HCT116 (cell line): ENCODE results near the gene EXOSC3. TPM values are rescaled to one million over a fixed set of nuclear protein-coding genes. Genes with fewer than 3 reads are reported as not detected.

Experiments
- ATAC-seq: fragments of 200-7000 bp; cut with Tn5 transposase; 2 replicates; pipeline ENCODE4 v1.9.1; 2020; ENCODE audit warnings: mild to moderate bottlenecking, moderate library complexity
- BruUV-seq: library from RNA; stranded (reverse); fragments of 400-500 nt; replicated peaks from 2 replicates; lab custom pipeline; 2021; lab: Mats Ljungman, UMichigan
- CTCF ChIA-PET: fragments of 300-600 bp; sonication (Branson Sonifier 250); formaldehyde crosslinking; loops from one replicate; lab custom pipeline; 2021; ENCODE audit warnings: antibody characterized with exemption; lab: Charles Lee
- POLR2A ChIA-PET: fragments of 300-600, 350-600 bp; sonication (Branson Sonifier 250); formaldehyde crosslinking; loops from one replicate; lab custom pipeline; 2021; ENCODE audit warnings: antibody characterized with exemption; lab: Charles Lee
- RAD21 ChIA-PET, 2 experiments: fragments of 300-600 bp; sonication (Branson Sonifier 250); formaldehyde crosslinking; loops; one replicate each; lab custom pipeline; 2023; ENCODE audit warnings: low total read pairs in 2 of 2; ENCODE audit not compliant: uncharacterized antibody in 2 of 2, unreplicated experiment in 2 of 2, low non-redundant PET in 1 of 2; lab: Charles Lee
- DNase-seq: peaks from one replicate; pipeline ENCODE4 v3.0.0-alpha.2; 2010; ENCODE audit warnings: low read depth, low spot score
- H2AFZ ChIP-seq: fragments of 200-600 bp; shearing (Covaris generic), sonication (generic); 2 replicates; pipeline ENCODE4 v1.6.1; 2017; ENCODE audit warnings: low read depth, mixed run types, mixed read lengths, antibody characterized with exemption, low read length; ENCODE audit not compliant: poor library complexity, severe bottlenecking
- H3K27ac ChIP-seq: 2 replicates; pipeline ENCODE4 v1.5.1; 2012; ENCODE audit warnings: low read depth, low read length
- H3K27me3 ChIP-seq: fragments of 200-600 bp; sonication (generic); 2 replicates; pipeline ENCODE4 v1.6.1; 2016; ENCODE audit warnings: mixed run types, low read length, mixed read lengths; ENCODE audit not compliant: insufficient read depth
- H3K36me3 ChIP-seq, 2 experiments: fragments of 200-500 bp in 1 of 2; fragments of 200-600 bp in 1 of 2; sonication (Bioruptor generic) in 1 of 2; sonication (generic) in 1 of 2; 2 replicates each; pipeline versions ENCODE4 v1.5.1 to v1.6.1; 2014 to 2016; ENCODE audit warnings: low read length in 2 of 2, inconsistent platforms in 1 of 2, mixed read lengths in 1 of 2, mixed run types in 1 of 2; ENCODE audit not compliant: insufficient read depth in 2 of 2, control insufficient read depth in 1 of 2
- H3K4me1 ChIP-seq, 2 experiments: fragments of 200-600 bp in 1 of 2; sonication (generic) in 1 of 2; 2 replicates each; pipeline versions ENCODE4 v1.5.1 to v1.6.1; 2012 to 2017; ENCODE audit warnings: low read length in 2 of 2, inconsistent platforms in 1 of 2, mild to moderate bottlenecking in 1 of 2, mixed read lengths in 1 of 2, mixed run types in 1 of 2, moderate library complexity in 1 of 2; ENCODE audit not compliant: insufficient read depth in 2 of 2, control insufficient read depth in 1 of 2
- H3K4me2 ChIP-seq: fragments of 200-600 bp; sonication (generic); 2 replicates; pipeline ENCODE4 v1.6.1; 2017; ENCODE audit warnings: mixed run types, low read length, mixed read lengths
- H3K4me3 ChIP-seq, 2 experiments: fragments of 200-600 bp in 1 of 2; sonication (generic) in 1 of 2; replicated peaks in 1 of 2; 2 replicates each; pipeline ENCODE4 v1.5.1; 2011 to 2016; ENCODE audit warnings: low read length in 2 of 2, control low read depth in 1 of 2, low read depth in 1 of 2, mild to moderate bottlenecking in 1 of 2, mixed read lengths in 1 of 2, mixed run types in 1 of 2
- H3K79me2 ChIP-seq: fragments of 200-600 bp; sonication (generic); 2 replicates; pipeline ENCODE4 v1.6.1; 2017; ENCODE audit warnings: mild to moderate bottlenecking, mixed run types, low read length, moderate library complexity, mixed read lengths; ENCODE audit not compliant: insufficient read depth
- H3K9ac ChIP-seq: fragments of 200-600 bp; sonication (generic); 2 replicates; pipeline ENCODE4 v1.6.1; 2016; ENCODE audit warnings: low read length, mixed read lengths
- H3K9me2 ChIP-seq: fragments of 200-600 bp; sonication (generic), shearing (Covaris generic); 2 replicates; pipeline ENCODE4 v1.6.1; 2017; ENCODE audit warnings: mixed run types, mild to moderate bottlenecking, moderate library complexity; ENCODE audit not compliant: insufficient read depth
- H3K9me3 ChIP-seq, 2 experiments: fragments of 200-500 bp in 1 of 2; fragments of 200-600 bp in 1 of 2; sonication (Bioruptor generic) in 1 of 2; sonication (generic) in 1 of 2; 2 replicates each; pipeline ENCODE4 v1.6.1; 2014 to 2017; ENCODE audit warnings: low read length in 2 of 2, mixed read lengths in 2 of 2, inconsistent platforms in 1 of 2, low read depth in 1 of 2, mild to moderate bottlenecking in 1 of 2, mixed run types in 1 of 2, moderate library complexity in 1 of 2; ENCODE audit not compliant: control insufficient read depth in 1 of 2, insufficient read depth in 1 of 2
- H4K20me1 ChIP-seq: fragments of 200-600 bp; sonication (generic), shearing (Covaris generic); 2 replicates; pipeline ENCODE4 v1.6.1; 2017; ENCODE audit warnings: mixed run types, mild to moderate bottlenecking, moderate library complexity; ENCODE audit not compliant: insufficient read depth
- CBX3 ChIP-seq: IDR thresholded peaks from 2 replicates; pipeline ENCODE4 v1.6.1; 2012; ENCODE audit warnings: low read depth
- CEBPB ChIP-seq: IDR thresholded peaks from 2 replicates; pipeline ENCODE4 v1.6.1; 2012; ENCODE audit warnings: low read depth
- EGR1 ChIP-seq: IDR thresholded peaks from 2 replicates; pipeline ENCODE4 v1.6.1; 2012; ENCODE audit warnings: low read depth
- ELF1 ChIP-seq: IDR thresholded peaks from 2 replicates; pipeline ENCODE4 v1.6.1; 2012; ENCODE audit warnings: low read depth, borderline replicate concordance
- EZH2 ChIP-seq: fragments of 200-600 bp; sonication (generic); IDR thresholded peaks from 2 replicates; pipeline ENCODE4 v1.6.1; 2017; ENCODE audit warnings: antibody characterized with exemption, mixed run types
- EZH2phosphoT487 ChIP-seq: fragments of 200-600 bp; IDR thresholded peaks from 2 replicates; pipeline ENCODE4 v1.6.1; 2018; ENCODE audit warnings: antibody characterized with exemption, borderline replicate concordance
- JUND ChIP-seq: IDR thresholded peaks from 2 replicates; pipeline ENCODE4 v1.6.1; 2012
- POLR2A ChIP-seq: IDR thresholded peaks from 2 replicates; pipeline ENCODE4 v1.7.0; 2011; ENCODE audit warnings: borderline replicate concordance; ENCODE audit not compliant: insufficient read depth, insufficient read length; ENCODE audit errors: extremely low read depth
- POLR2AphosphoS5 ChIP-seq: IDR thresholded peaks from 2 replicates; pipeline ENCODE4 v1.6.1; 2011; ENCODE audit warnings: mild to moderate bottlenecking, low read depth, low read length, moderate library complexity
- RAD21 ChIP-seq: IDR thresholded peaks from 2 replicates; pipeline ENCODE4 v1.6.1; 2012; ENCODE audit warnings: low read depth, mild to moderate bottlenecking
- SIN3A ChIP-seq: IDR thresholded peaks from 2 replicates; pipeline ENCODE4 v1.6.1; 2012; ENCODE audit warnings: low read depth
- SP1 ChIP-seq: IDR thresholded peaks from 2 replicates; pipeline ENCODE4 v1.6.1; 2012; ENCODE audit warnings: low read depth
- SRF ChIP-seq: IDR thresholded peaks from 2 replicates; pipeline ENCODE4 v1.6.1; 2012; ENCODE audit warnings: low read depth
- TCF7L2 ChIP-seq: IDR thresholded peaks from 2 replicates; pipeline ENCODE4 v1.7.0; 2011; ENCODE audit warnings: borderline replicate concordance, inconsistent platforms; ENCODE audit not compliant: insufficient read depth, insufficient read length; ENCODE audit errors: extremely low read depth
- ZBTB33 ChIP-seq: IDR thresholded peaks from 2 replicates; pipeline ENCODE4 v1.6.1; 2011; ENCODE audit warnings: mild to moderate bottlenecking, low read length, moderate library complexity; ENCODE audit not compliant: insufficient replicate concordance; ENCODE audit errors: extremely low read depth
- ZFX ChIP-seq: fragments of 450-650 bp; IDR thresholded peaks from 2 replicates; pipeline ENCODE4 v1.6.1; 2017
- ZNF274 ChIP-seq: fragments of 200-500 bp; sonication (Bioruptor generic); IDR thresholded peaks from 2 replicates; pipeline ENCODE4 v1.6.1; 2014; ENCODE audit warnings: mild to moderate bottlenecking, low read depth, low read length, inconsistent platforms
- intact Hi-C: fragments of 100-400 bp; cut with micrococcal nuclease; formaldehyde crosslinking; loops from 2 replicates; pipeline ENCODE4 v1.10.0; 2022
- total RNA-seq: library from RNA; stranded (reverse); gene quantifications from one replicate; pipeline ENCODE4 v1.2.1, GENCODE V29; 2021; ENCODE audit not compliant: unreplicated experiment
- TF ChIP-seq, protein P1 (sequence below): IDR thresholded peaks from 2 replicates; pipeline ENCODE4 v1.6.1; 2012
- TF ChIP-seq, protein P2 (sequence below), 3 experiments: fragments of 200-600 bp in 1 of 3; sonication (generic) in 1 of 3; IDR thresholded peaks in 2 of 3; conservative IDR thresholded peaks in 1 of 3; 2 replicates each; pipeline ENCODE4 v1.5.1; 2012 to 2017; ENCODE audit warnings: low read depth in 2 of 3, low read length in 2 of 3, antibody characterized with exemption in 1 of 3, borderline replicate concordance in 1 of 3, control low read depth in 1 of 3, mild to moderate bottlenecking in 1 of 3, mixed read lengths in 1 of 3, mixed run types in 1 of 3, moderate library complexity in 1 of 3; ENCODE audit not compliant: insufficient read depth in 1 of 3
- TF ChIP-seq, protein P3 (sequence below): IDR thresholded peaks from 2 replicates; pipeline ENCODE4 v1.6.1; 2012

EXOSC3 gene
- total RNA-seq, 1 experiment from 2014 or later = 79.6 TPM

- TF ChIP-seq EZH2phosphoT487 (no peak), RAD21 (no peak), POLR2A (peak; percentile 77), EZH2 (no peak), ZFX (peak; percentile 98)
Measured at GRCh38 chr9:37800631-37801286, 15.9 kb upstream of the EXOSC3 start, which contains the start of gene DCAF10 (continued).

DNA sequence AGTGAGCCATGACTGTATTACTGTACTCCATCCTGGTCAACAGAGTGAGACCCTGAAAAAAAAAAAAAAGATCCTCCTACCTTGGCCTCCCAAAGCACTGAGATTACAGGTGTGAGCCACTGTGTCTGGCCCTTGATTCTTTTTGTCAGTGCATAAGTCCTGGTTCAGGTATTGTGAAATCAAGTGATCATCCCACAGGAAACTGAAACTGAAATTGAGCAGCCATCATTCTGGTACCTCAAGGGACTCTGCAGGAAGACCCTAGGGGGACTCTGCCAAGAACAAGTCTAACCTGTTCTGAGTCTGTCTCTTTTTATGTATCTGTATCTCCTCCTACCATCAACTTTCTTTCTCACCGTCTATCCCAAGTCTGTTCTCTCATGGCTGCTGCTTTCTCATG, 13.8 kb upstream of the EXOSC3 start:
- no peaks in the 10 kb centered on the region for H3K27me3 ChIP-seq
- ChIA-PET RAD21 (no interaction called here), CTCF (no interaction called here), POLR2A (no interaction called here)
- no TSS peak for BruUV-seq
- no peak overlapping the region for H3K27ac ChIP-seq
- peaks cover 10 to 20% of the 10 kb centered on the region in 2 experiments; a peak in 3 of 4 replicates for H3K4me1 ChIP-seq
- intact Hi-C loops = loop anchor here (5.0 kb wide), 1 partner anchor 311 kb away; the partner anchor contains the start of gene POLR1E
- no peak overlapping the region for H3K9ac ChIP-seq
- TF ChIP-seq ZFX (no peak), POLR2A (no peak), CEBPB (no peak), ZNF274 (no peak), ZBTB33 (no peak), SRF (no peak), CBX3 (no peak), TCF7L2 (no peak), SIN3A (no peak), EZH2phosphoT487 (no peak), RAD21 (no peak), EGR1 (no peak), SP1 (no peak), EZH2 (no peak), POLR2AphosphoS5 (no peak), JUND (no peak), ELF1 (no peak)
- TF ChIP-seq, protein P1, sequence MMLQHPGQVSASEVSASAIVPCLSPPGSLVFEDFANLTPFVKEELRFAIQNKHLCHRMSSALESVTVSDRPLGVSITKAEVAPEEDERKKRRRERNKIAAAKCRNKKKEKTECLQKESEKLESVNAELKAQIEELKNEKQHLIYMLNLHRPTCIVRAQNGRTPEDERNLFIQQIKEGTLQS = no peak
- TF ChIP-seq, protein P2, sequence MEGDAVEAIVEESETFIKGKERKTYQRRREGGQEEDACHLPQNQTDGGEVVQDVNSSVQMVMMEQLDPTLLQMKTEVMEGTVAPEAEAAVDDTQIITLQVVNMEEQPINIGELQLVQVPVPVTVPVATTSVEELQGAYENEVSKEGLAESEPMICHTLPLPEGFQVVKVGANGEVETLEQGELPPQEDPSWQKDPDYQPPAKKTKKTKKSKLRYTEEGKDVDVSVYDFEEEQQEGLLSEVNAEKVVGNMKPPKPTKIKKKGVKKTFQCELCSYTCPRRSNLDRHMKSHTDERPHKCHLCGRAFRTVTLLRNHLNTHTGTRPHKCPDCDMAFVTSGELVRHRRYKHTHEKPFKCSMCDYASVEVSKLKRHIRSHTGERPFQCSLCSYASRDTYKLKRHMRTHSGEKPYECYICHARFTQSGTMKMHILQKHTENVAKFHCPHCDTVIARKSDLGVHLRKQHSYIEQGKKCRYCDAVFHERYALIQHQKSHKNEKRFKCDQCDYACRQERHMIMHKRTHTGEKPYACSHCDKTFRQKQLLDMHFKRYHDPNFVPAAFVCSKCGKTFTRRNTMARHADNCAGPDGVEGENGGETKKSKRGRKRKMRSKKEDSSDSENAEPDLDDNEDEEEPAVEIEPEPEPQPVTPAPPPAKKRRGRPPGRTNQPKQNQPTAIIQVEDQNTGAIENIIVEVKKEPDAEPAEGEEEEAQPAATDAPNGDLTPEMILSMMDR (IDR thresholded peaks at IDR 0.05 in 2 of 3, conservative IDR thresholded peaks at IDR 0.05 in 1 of 3; ENCODE audit: borderline replicate concordance in 1 of 3, insufficient read depth in 1 of 3, low read depth in 2 of 3, low read length in 2 of 3) = no peak
- TF ChIP-seq, protein P3, sequence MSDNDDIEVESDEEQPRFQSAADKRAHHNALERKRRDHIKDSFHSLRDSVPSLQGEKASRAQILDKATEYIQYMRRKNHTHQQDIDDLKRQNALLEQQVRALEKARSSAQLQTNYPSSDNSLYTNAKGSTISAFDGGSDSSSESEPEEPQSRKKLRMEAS = no peak
- H3K4me3 ChIP-seq = no peak overlapping the region
- H3K9me3 ChIP-seq = no peaks in the 10 kb centered on the region
- no peaks in the 10 kb centered on the region for H3K9me2 ChIP-seq
- DNase-seq (no peak), ATAC-seq (no peak)
- H4K20me1 ChIP-seq = peaks cover 3% of the 10 kb centered on the region; the same call in 1 of the 2 replicates
- H3K4me2 ChIP-seq = no peak overlapping the region
- peaks cover 29% of the 10 kb centered on the region for H3K79me2 ChIP-seq
- H2AFZ ChIP-seq = no peak overlapping the region
- 0 out of 4 replicates have a peak, but pooled peaks cover 0 to 3% of the 10 kb centered on the region in 2 experiments for H3K36me3 ChIP-seq
